Loucy (cell line): Measurements from ENCODE around the gene COL26A1.

Source experiments
- CTCF ChIP-seq: fragments of 200-600 bp; sonication (generic); conservative IDR thresholded peaks from 2 replicates; pipeline ENCODE4 v1.5.1; 2014; ENCODE audit warnings: mild to moderate bottlenecking, antibody characterized with exemption, low read length
- EZH2phosphoT487 ChIP-seq: fragments of 200-600 bp; IDR thresholded peaks from 2 replicates; pipeline ENCODE4 v1.6.1; 2018; ENCODE audit warnings: antibody characterized with exemption, mild to moderate bottlenecking, moderate library complexity, borderline replicate concordance

- TF ChIP-seq CTCF (no peak), EZH2phosphoT487 (no peak)
These were observed 74.3 kb downstream of the COL26A1 start for GRCh38 chr7:101436857-101437576.
